Fibroblast of lung (primary cell): Measurements from ENCODE around the gene KRTAP5-6.

Source experiments
- EZH2 ChIP-seq: IDR thresholded peaks from 2 replicates; pipeline ENCODE4 v1.5.1; 2012; ENCODE audit warnings: low read length, control low read depth, mild to moderate bottlenecking; ENCODE audit errors: missing control alignments
- TF ChIP-seq, protein P1 (sequence below), 2 donors: IDR thresholded peaks in 1 of 2; conservative IDR thresholded peaks in 1 of 2; 1 replicate in 1 of 2; 2 replicates in 1 of 2; pipeline ENCODE4 v1.5.1; 2011 to 2012; ENCODE audit warnings: low read length in 2 of 2, control low read depth in 1 of 2, inconsistent platforms in 1 of 2, low read depth in 1 of 2, mild to moderate bottlenecking in 1 of 2

DNA sequence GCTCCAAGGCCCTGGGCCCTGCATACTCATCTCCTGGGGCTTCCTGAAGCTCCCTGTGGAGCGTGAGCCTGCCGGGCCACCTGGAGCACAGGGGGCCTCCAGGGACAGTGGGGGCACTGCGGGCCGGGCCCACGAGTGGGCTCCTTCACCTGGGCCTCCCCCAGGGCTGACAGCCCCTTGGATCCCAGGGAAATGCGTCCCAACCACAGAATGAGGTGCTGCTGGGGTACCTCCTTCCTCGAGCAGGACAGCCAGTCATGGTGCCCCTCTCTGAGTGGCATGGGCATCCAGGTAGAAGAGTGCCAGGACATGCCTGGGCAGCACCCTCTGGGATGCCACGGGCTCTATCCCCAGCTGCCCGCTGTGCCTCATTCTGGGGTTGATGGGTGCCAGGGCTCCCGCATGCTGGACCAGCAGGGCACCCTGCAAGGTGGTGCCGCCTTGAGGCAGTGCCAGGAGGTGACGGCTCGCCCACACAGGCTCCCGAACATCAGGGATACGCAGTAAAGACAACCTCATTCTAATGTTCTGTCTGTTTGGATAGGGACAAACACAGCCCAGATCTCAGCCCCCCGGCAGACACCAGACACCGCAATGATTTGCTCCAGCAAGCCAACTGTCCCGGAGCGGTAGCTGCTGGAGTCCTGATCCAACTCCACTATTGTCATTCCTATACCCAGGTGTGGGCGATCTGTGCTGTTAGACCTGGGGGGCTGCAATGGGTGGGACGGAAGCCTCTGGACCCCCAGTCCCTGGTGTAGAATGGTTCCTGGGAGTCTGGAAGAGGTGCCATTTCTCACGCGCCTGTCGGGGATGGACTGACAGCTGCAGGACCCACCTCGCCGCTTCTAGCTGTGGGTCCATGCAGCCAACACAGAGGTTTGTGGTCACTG, 41.6 kb upstream of the KRTAP5-6 start:
- TF ChIP-seq, protein P1, sequence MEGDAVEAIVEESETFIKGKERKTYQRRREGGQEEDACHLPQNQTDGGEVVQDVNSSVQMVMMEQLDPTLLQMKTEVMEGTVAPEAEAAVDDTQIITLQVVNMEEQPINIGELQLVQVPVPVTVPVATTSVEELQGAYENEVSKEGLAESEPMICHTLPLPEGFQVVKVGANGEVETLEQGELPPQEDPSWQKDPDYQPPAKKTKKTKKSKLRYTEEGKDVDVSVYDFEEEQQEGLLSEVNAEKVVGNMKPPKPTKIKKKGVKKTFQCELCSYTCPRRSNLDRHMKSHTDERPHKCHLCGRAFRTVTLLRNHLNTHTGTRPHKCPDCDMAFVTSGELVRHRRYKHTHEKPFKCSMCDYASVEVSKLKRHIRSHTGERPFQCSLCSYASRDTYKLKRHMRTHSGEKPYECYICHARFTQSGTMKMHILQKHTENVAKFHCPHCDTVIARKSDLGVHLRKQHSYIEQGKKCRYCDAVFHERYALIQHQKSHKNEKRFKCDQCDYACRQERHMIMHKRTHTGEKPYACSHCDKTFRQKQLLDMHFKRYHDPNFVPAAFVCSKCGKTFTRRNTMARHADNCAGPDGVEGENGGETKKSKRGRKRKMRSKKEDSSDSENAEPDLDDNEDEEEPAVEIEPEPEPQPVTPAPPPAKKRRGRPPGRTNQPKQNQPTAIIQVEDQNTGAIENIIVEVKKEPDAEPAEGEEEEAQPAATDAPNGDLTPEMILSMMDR (conservative IDR thresholded peaks at IDR 0.05 in 1 of 2, IDR thresholded peaks at IDR 0.05 in 1 of 2; ENCODE audit: low read depth in 1 of 2, low read length in 2 of 2): no peak
- no peak for TF ChIP-seq EZH2
